HG03558 (cell line): Measurements from ENCODE around the gene SH2D1B.
"Not testable (repeated sequence)": the region's sequence is repeated elsewhere in the genome, so short reads cannot be mapped to it uniquely, and the experiment has no call there.

Source experiments
- ATAC-seq: cut with Tn5 transposase; IDR thresholded peaks from one replicate; pipeline ENCODE4 v1.9.1; 2021; ENCODE audit warnings: moderate number of reproducible peaks; ENCODE audit not compliant: unreplicated experiment; ENCODE audit errors: extremely low read depth

SH2D1B gene

GRCh38 chr1:162412002-162412401 is at the start of gene SH2D1B:
Gene SH2D1B (minus strand): TSS chr1:162412136. CDS start chr1:162412016, 120 bp downstream.
- ATAC-seq: no peak

GRCh38 chr1:162458236-162458635 is 46.3 kb upstream of the SH2D1B start:
- no peak for ATAC-seq

- ATAC-seq: no peak
These were observed 44.4 kb upstream of the SH2D1B start for GRCh38 chr1:162456323-162456722.

GRCh38 chr1:162454361-162454760 is 42.4 kb upstream of the SH2D1B start:
- not testable (repeated sequence) for ATAC-seq

- no peak for ATAC-seq
These were observed 35.0 kb upstream of the SH2D1B start for GRCh38 chr1:162446946-162447345.

GRCh38 chr1:162444903-162445302 is 33.0 kb upstream of the SH2D1B start:
- no peak for ATAC-seq

- not testable (repeated sequence) for ATAC-seq
These were observed 21.2 kb upstream of the SH2D1B start for GRCh38 chr1:162432977-162433713.

GRCh38 chr1:162430583-162430982 is 18.6 kb upstream of the SH2D1B start:
- ATAC-seq: no peak

GRCh38 chr1:162422662-162423375 is 10.9 kb upstream of the SH2D1B start:
- ATAC-seq: no peak

- no peak for ATAC-seq
These were observed 9.6 kb upstream of the SH2D1B start for GRCh38 chr1:162421258-162422164.

GRCh38 chr1:162420120-162420519 is 8.2 kb upstream of the SH2D1B start:
- no peak for ATAC-seq

GRCh38 chr1:162419450-162419931 is 7.6 kb upstream of the SH2D1B start:
- ATAC-seq: not testable (repeated sequence)

- ATAC-seq: not testable (repeated sequence)
These were observed 6.6 kb upstream of the SH2D1B start for GRCh38 chr1:162418584-162418983.

GRCh38 chr1:162417650-162418049 is 5.7 kb upstream of the SH2D1B start:
- no peak for ATAC-seq

- no peak for ATAC-seq
These were observed 5.0 kb upstream of the SH2D1B start for GRCh38 chr1:162416909-162417308.

- no peak for ATAC-seq
These were observed 4.3 kb upstream of the SH2D1B start for GRCh38 chr1:162416215-162416614.

- ATAC-seq: no peak
These were observed 4.4 kb downstream of the SH2D1B start for GRCh38 chr1:162407539-162407938.

- no peak for ATAC-seq
These were observed 5.1 kb downstream of the SH2D1B start for GRCh38 chr1:162406811-162407210.

- ATAC-seq: no peak
These were observed 6.1 kb downstream of the SH2D1B start for GRCh38 chr1:162405800-162406199.

- ATAC-seq: no peak
These were observed 7.3 kb downstream of the SH2D1B start for GRCh38 chr1:162404550-162405160.
